ENCODE data around the gene TBXT.

DNA sequence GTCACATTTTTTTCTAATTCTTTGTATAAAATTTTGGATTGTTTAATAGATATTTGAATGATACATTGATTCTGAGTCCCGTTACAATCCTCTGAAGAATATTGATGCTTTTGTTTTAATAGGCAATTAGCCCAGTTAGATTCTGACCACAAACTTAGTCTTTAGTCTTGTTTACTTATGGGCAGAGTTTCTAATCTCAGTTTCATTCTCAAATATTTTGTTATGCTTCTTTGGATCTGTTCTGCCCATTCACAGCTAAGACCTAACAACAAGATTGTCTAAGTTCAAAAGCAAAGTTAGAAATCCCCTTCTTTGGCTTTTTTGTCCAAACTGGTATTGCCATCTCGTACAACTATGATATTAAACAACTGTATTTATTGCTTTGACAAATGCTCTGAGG, 58.0 kb downstream of the TBXT start:
- TF ChIP-seq SP1 (IDR thresholded peaks at IDR 0.05) (no peak), FOXM1 (IDR thresholded peaks at IDR 0.05; ENCODE audit: borderline replicate concordance) (no peak), L3MBTL2 (conservative IDR thresholded peaks at IDR 0.05) (no peak), NFRKB (IDR thresholded peaks at IDR 0.05) (no peak), SUZ12 (IDR thresholded peaks at IDR 0.05) (no peak), LEF1 (IDR thresholded peaks at IDR 0.05; ENCODE audit: borderline replicate concordance) (no peak), TARDBP (IDR thresholded peaks at IDR 0.05) (no peak), BHLHE40 (IDR thresholded peaks at IDR 0.05; ENCODE audit: borderline replicate concordance) (no peak), ELF4 (IDR thresholded peaks at IDR 0.05) (no peak), FOXK2 (IDR thresholded peaks at IDR 0.05) (no peak), CTBP1 (IDR thresholded peaks at IDR 0.05; ENCODE audit: borderline replicate concordance) (no peak), ARNT (IDR thresholded peaks at IDR 0.05) (no peak), ZNF384 (IDR thresholded peaks at IDR 0.05) (no peak), HDGF (IDR thresholded peaks at IDR 0.05; ENCODE audit: borderline replicate concordance) (no peak)
